Skeletal muscle satellite cell (primary cell): Measurements from ENCODE around the gene MYB. TPM values are rescaled to one million over a fixed set of nuclear protein-coding genes. Genes with fewer than 3 reads are reported as not detected.

Source experiments
- H3K27me3 ChIP-seq: 2 replicates; pipeline ENCODE4 v1.7.0; 2013; ENCODE audit warnings: low read length; ENCODE audit not compliant: control insufficient read depth, insufficient read depth
- H3K36me3 ChIP-seq: 2 replicates; pipeline ENCODE4 v1.7.0; 2013; ENCODE audit warnings: mild to moderate bottlenecking, control low read depth, low read length; ENCODE audit not compliant: insufficient read depth
- H3K4me1 ChIP-seq: 2 replicates; pipeline ENCODE4 v1.7.0; 2013; ENCODE audit warnings: low read length; ENCODE audit not compliant: control insufficient read depth, insufficient read depth
- H3K4me2 ChIP-seq: 2 replicates; pipeline ENCODE4 v1.7.0; 2013; ENCODE audit warnings: mild to moderate bottlenecking, low read length
- H3K4me3 ChIP-seq: 2 replicates; pipeline ENCODE4 v1.7.0; 2013; ENCODE audit warnings: low read length
- H3K9ac ChIP-seq: 2 replicates; pipeline ENCODE4 v1.7.0; 2013; ENCODE audit warnings: mild to moderate bottlenecking, low read depth, low read length, moderate library complexity
- H3K9me3 ChIP-seq: replicated peaks from 2 replicates; pipeline ENCODE4 v1.7.0; 2013; ENCODE audit warnings: mild to moderate bottlenecking, control low read depth, low read length
- small RNA-seq: library from RNA; depleted of rRNA; stranded (forward); fragments of <200 nt; gene quantifications from one replicate; pipeline ENCODE3, GENCODE V24; 2012

MYB gene

DNA sequence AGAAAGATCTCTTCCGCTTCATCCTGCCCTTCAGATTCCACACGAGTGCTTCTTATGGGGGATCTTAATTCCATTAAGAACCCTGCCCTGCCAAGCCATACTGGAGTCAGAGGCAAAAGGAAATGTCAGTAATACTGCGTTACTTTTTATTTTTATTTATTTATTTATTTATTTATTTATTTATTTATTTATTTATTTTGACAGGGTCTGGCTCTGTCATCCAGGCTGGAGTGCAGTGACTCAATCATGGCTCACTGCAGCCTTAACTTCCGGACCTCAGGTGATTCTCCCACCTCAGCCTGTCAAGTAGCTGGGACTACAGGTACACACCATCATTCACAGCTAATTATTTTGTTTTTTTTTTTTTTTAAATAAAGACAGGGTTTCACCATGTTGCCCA lies 79.5 kb downstream of the MYB start:
- H3K36me3 ChIP-seq, result no peaks in the 10 kb centered on the region
- H3K27me3 ChIP-seq, result no peaks in the 10 kb centered on the region
- no peak overlapping the region for H3K4me3 ChIP-seq
- no peak overlapping the region for H3K4me2 ChIP-seq
- H3K4me1 ChIP-seq, result no peaks in the 10 kb centered on the region
- H3K9me3 ChIP-seq, result no peaks in the 10 kb centered on the region
- no peak overlapping the region for H3K9ac ChIP-seq

DNA sequence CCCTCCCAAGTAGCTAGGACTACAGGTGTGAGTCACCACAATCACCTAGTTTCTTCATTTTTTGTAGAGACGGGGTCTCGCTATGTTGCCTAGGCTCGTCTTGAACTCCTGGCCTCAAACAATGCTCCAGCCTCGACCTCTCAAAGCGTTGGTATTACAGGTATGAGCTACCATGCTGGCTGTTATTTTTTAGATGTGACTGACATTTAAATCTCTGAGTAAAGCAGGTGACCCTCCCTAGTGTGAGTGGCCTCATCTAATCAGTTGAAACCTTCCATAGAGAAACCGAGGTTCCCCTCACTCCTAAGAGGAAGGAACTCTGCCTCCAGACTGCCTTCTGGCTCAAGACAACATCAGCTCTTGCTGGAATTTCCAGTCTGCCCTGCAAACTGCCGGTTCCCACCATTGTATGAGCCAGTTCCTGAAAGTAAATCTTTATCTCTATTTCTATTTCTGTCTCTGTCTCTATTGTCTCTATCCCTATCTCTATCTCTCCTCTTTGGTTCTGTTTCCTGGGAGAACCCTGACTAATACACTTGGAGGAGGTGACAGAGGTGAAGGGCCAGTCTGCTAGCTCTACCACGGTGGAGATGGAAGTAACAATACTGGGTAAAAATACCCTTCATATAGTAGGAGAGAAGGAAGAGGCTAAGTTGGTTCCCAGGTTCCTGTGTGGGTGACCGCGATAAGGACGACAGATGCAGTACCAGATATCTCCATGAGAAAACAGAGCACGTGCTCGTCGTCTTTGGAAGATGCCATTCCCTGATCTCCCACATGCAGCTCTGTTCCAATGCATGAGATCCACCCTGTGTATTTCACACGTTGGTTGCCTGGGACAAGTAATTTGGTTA lies 81.0 kb downstream of the MYB start:
- no peak overlapping the region for H3K4me3 ChIP-seq
- H3K27me3 ChIP-seq, result no peaks in the 10 kb centered on the region
- no peaks in the 10 kb centered on the region for H3K4me1 ChIP-seq
- no peaks in the 10 kb centered on the region for H3K9me3 ChIP-seq
- H3K9ac ChIP-seq, result no peak overlapping the region
- no peak overlapping the region for H3K4me2 ChIP-seq
- H3K36me3 ChIP-seq, result no peaks in the 10 kb centered on the region

GRCh38 chr6:135265278-135265677 lies 84.2 kb downstream of the MYB start:
- H3K9ac ChIP-seq, result no peak overlapping the region
- no peaks in the 10 kb centered on the region for H3K27me3 ChIP-seq
- H3K4me2 ChIP-seq, result no peak overlapping the region
- no peaks in the 10 kb centered on the region for H3K36me3 ChIP-seq
- no peaks in the 10 kb centered on the region for H3K4me1 ChIP-seq
- H3K4me3 ChIP-seq, result no peak overlapping the region
- no peaks in the 10 kb centered on the region for H3K9me3 ChIP-seq

DNA sequence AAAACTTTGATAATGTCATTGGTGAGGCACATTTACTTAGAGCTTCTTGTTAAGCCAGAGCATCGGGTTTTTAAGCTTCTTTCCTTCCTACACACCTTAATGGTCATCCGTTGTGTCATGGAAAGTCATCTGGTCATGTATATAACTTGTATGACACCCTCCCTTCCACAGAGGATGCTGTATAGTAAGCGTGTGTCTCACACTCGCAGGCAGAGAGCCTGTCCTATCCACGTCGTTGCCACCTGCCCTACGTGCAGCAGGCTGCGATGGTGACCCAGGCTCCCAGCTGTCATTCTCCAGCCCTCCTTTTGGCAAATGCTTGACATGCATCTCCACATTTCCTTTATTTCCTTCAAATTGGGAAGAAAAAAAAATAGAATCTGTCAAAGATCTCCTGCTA lies 85.6 kb downstream of the MYB start:
- no peak overlapping the region for H3K4me2 ChIP-seq
- no peak overlapping the region for H3K4me3 ChIP-seq
- no peaks in the 10 kb centered on the region for H3K4me1 ChIP-seq
- no peaks in the 10 kb centered on the region for H3K36me3 ChIP-seq
- no peaks in the 10 kb centered on the region for H3K9me3 ChIP-seq
- no peak overlapping the region for H3K9ac ChIP-seq
- no peaks in the 10 kb centered on the region for H3K27me3 ChIP-seq

GRCh38 chr6:135267085-135267484 lies 86.0 kb downstream of the MYB start:
- H3K9me3 ChIP-seq, result no peaks in the 10 kb centered on the region
- no peaks in the 10 kb centered on the region for H3K27me3 ChIP-seq
- no peak overlapping the region for H3K4me2 ChIP-seq
- H3K4me1 ChIP-seq, result no peaks in the 10 kb centered on the region
- no peak overlapping the region for H3K9ac ChIP-seq
- no peaks in the 10 kb centered on the region for H3K36me3 ChIP-seq
- H3K4me3 ChIP-seq, result no peak overlapping the region

- no peaks in the 10 kb centered on the region for H3K9me3 ChIP-seq
- H3K4me3 ChIP-seq, result no peak overlapping the region
- no peak overlapping the region for H3K9ac ChIP-seq
- H3K36me3 ChIP-seq, result no peaks in the 10 kb centered on the region
- H3K4me1 ChIP-seq, result no peaks in the 10 kb centered on the region
- H3K4me2 ChIP-seq, result no peak overlapping the region
- no peaks in the 10 kb centered on the region for H3K27me3 ChIP-seq
Observed at GRCh38 chr6:135268263-135268662, 87.2 kb downstream of the MYB start.

DNA sequence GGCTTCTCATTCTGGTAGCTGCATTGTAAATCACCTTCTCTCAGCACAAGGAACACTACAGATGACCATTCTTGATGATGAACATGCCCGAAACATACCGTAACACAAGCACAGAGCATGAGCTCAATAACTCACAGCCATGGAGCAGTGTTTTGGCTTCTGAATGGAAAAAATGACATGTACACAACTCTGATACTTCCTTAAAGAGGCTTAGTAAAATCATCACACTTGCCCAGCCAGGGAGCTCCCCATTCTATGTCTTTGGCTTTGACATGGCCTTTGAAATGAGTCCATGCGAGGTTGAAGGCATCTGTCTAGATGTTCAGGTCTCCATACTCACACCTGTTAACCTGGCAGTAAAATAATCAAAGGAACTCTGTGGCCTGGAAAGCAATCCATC lies 87.6 kb downstream of the MYB start:
- H3K4me3 ChIP-seq, result no peak overlapping the region
- no peaks in the 10 kb centered on the region for H3K9me3 ChIP-seq
- no peaks in the 10 kb centered on the region for H3K4me1 ChIP-seq
- H3K27me3 ChIP-seq, result no peaks in the 10 kb centered on the region
- H3K9ac ChIP-seq, result no peak overlapping the region
- H3K36me3 ChIP-seq, result no peaks in the 10 kb centered on the region
- H3K4me2 ChIP-seq, result no peak overlapping the region

Small RNA genes lying within 50 kb of the gene (small RNA-seq; reads per million reads assigned to genes)
- not detected for gene MIR548A2
